NCI-H82 treated with DMSO at 0.1 percent for 48 hours (cell line): Measurements from ENCODE around the gene ZNF423.
"Not testable (repeated sequence)": the region's sequence is repeated elsewhere in the genome, so short reads cannot be mapped to it uniquely, and the experiment has no call there.

Source experiments
- DNase-seq: peaks from one replicate; lab custom pipeline; 2025; ENCODE audit not compliant: unreplicated experiment; lab: John Stamatoyannopoulos, UW

Gene ZNF423

GRCh38 chr16:49523435-49524159, 332.3 kb downstream of the ZNF423 start:
- no peak for DNase-seq

DNA sequence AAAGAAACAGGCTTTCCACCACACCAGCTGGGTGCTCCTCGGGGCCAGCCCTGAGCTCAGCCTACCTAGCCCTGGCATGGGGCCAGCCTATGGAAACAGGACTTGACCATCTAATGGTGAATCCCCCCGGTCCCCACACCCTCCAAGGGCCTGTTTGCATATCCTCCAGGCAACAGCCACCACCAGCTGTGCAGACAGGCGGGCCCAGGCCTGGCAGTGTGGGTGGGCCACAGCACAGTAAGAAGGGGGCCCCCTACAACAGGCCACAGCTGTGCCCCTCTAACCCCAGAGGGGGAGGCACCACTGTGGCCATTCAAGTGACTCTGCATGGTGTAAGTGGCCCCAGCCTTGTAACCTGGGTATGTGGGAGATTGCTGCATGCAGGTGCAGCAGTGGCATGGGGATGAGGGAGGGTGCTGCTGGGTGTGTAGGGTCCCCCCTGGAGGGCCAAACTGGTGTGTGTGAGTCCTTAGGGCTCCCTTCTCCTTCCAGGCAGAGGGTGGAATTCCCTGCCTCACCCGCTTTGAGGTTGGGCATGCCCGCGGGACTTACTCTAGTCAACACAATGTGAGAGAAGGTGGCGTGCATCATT, 334.1 kb downstream of the ZNF423 start:
- no peak for DNase-seq

DNA sequence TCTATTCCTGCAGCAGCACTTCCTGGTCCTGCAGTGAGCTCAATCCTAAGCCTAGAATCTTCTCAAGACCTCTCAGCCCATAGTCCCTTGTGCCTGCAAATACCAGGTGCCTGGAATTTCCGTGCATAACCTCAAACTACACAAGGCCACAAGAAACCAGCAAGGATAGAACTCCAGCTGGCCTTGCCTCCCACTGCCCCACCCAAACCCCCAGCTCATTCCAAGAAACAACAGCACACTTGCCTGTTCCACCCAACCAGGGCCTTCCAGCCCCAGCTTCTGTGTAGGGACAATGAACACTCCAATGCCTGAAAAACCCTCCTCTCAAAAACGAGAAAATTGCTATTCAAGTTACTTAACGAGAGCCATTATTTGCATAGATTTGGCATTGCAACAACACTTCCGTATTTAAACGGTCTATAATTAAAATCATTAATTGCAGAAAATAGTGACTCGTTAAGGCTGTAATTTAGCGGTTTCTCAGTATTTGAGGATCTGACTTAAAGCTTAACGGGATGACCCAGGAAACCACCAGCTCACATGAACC, 335.3 kb downstream of the ZNF423 start:
- no peak for DNase-seq

- DNase-seq = no peak
These were observed 336.2 kb downstream of the ZNF423 start for GRCh38 chr16:49519741-49520140.

DNA sequence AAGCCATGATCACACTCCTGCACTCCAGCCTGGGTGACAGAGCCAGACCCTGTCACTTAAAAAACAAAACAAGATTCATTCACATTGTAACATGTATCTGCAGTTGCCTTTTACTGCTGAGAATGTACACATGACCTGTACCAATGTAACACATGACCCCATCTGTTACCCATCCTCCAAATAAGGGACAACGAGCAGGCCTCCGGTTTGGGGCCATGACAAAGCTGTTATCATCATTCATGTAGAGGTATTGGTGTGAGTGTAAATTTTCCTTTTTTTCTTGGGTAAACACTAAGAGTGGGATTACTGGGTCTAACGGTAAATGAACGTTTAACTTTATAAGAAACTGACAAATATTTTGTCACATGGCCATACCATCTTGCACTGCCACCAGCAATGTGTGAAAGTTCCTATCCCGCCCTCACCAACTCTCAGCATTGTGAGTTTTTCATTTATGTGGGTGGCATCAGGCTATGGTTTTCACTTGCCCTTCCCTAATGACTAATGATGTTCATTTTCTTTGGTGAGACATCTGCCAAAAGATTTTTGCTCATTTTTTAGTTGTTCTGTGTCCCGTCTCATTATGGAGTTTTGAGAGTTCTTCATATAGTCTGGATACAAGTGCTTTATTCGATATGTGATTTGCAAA, 336.8 kb downstream of the ZNF423 start:
- DNase-seq = no peak

GRCh38 chr16:49516382-49517036, 339.4 kb downstream of the ZNF423 start:
- DNase-seq = no peak

GRCh38 chr16:49515861-49516260, 340.1 kb downstream of the ZNF423 start:
- DNase-seq = no peak

- DNase-seq = no peak
These were observed 340.8 kb downstream of the ZNF423 start for GRCh38 chr16:49515016-49515565.

DNA sequence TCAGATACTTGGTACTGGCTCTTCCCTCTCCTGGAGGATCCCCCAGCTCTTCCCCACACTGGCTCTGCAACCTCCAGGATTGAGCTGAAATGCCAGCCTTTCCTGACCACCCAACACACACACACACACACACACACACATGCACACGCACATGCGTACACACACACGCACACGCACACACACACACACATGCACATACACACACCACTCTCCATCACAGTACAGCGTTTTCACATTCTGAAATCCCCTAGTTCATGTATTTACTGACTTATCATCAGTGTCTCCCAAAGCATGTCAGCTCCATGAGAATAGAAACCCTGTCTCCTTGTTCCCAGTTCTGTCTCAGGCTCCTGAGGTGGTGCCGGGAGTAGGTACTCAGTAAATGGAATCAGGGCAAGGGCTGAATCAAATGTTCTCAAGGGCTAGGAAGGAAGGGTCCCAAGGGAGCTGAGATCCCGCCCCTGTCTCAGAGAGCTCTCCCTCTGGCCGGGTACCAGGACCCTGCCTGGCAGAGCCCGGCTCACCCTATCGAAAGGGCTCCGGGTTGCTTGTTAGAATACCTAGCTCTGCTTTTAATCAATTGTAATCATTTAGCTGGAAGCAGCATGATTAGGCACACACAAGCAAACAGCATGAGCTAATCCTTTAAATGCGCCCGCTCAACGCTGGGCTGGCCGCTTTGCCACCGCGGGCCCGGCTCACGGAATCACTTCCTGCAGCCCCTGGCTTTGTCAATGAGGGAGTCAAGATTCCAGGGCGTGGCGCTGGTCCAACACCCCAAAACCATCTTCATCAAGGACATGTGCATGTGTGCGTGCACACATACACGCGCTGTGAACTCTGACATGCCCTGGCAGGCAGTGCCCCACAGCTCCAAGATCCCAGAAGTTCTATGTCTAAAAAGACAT, 341.6 kb downstream of the ZNF423 start:
- DNase-seq = no peak

- no peak for DNase-seq
These were observed 342.9 kb downstream of the ZNF423 start for GRCh38 chr16:49513040-49513439.

DNA sequence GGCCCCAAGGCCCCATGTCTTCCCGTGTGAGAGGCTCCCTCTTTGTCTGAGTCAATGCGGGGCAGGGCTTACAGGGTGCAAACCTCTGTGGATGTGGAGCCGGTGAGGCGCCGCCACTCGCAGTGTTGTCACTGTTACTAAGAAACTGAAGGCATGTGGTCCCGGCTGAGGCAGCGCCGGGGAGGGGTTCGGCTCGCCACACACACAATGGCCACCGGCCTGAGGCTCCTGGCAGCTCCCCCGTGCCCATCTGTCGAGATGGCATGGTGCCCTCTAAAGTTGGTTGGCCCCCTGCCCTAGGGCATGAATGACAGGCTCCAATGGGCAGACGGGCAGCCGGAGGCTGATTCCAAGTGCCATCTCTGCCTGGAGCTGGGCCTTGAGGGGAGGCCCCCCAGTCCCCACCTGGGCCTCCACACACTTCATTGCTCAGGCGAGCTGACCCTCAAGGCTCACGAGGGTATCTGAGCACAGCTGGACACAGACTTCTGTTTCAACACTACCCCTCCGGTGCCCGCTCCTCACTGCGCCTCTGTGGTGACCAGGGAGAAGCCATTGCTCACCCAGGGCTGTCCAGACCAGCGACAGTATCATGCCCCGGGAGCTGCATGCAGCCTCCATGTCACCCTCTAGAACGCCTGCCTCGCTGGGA, 345.1 kb downstream of the ZNF423 start:
- no peak for DNase-seq

GRCh38 chr16:49510141-49510540, 345.8 kb downstream of the ZNF423 start:
- DNase-seq = no peak

GRCh38 chr16:49506058-49507013, 349.6 kb downstream of the ZNF423 start:
- DNase-seq = not testable (repeated sequence)

- no peak for DNase-seq
These were observed 350.4 kb downstream of the ZNF423 start for GRCh38 chr16:49505556-49505955.

DNA sequence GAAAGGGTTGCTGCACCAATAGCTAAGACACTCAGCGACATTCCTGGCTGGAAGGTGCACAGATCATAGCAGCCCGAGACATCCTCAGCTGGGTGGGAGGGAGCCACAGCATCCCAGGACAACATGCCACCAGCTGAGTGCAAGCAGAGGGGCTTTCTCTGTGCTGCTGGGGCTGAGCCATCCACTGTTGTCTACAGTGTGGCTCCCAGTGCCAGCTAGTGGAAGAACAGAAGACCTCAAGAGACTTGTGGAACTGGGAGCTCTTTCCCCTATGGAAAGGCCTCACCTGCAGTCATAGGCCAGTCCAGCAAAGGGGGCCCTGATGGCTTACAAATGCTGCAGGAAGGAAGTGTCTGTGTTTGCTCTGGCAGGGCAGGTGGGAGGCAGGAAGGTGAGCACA, 351.3 kb downstream of the ZNF423 start:
- no peak for DNase-seq

DNA sequence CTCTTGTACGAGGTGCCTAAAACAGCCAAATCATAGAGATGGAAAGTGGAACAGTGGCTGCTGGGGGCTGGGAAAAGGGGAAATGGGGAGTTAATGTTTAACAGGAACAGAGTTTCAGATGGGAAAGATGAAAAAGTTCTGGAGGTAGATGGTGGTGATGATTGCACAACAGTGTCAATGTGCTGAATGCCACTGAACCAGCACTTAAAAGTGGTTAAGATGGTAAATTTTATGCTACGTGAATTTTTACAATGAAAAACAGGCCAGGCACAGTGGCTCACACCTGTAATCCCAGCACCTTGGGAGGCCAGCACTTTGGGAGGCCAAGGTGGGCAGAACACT, 351.9 kb downstream of the ZNF423 start:
- no peak for DNase-seq

DNA sequence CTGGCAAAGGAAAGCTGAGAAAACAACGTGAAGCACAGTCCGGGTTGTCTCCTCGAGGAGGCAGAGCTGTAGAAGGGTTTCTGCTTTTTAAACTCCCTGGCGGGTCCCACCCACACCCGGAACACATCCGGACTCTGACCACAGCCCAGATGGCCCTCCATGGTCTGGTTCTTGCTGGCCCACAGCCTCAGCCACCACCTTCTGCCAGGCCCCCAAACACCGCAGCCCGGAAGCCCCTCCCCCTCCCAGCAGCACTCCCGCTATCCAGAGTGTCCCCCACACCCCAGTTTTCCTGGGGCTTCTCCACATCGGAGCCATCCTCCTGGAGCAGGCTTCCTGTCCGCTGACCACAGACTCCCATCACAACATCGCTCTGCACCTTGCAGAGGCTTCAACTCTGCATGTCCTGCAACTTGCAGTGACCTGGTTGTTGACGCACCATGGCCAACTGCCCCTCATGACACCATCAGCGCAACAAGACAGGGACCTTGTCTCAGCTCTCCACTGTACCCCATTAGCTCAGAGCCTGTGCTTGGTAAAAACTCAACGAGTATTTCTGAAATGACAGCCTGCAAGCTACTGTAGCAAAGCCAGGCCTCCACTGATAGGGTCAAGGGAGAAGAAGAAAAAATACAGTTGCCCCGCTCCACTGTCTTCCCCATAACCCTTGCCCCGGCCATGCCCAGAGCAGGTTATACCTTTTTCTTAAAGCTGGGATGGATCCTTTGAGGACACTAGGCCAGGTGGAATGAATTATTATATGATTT, 352.5 kb downstream of the ZNF423 start:
- DNase-seq = no peak
